CD14-positive monocyte (primary cell): ENCODE results near the gene SPO11. TPM values are rescaled to one million over a fixed set of nuclear protein-coding genes. Genes with fewer than 3 reads are reported as not detected.
A peak's percentile ranks its signal among the peaks of the same experiment; 100 is the strongest.

Experiments used
- DNase-seq, 3 donors: peaks; one replicate each; pipeline ENCODE4 v3.0.0-alpha.2; 2011 to 2022
- H2AFZ ChIP-seq: 2 replicates; pipeline ENCODE4 v1.6.0; 2012; ENCODE audit warnings: mild to moderate bottlenecking, low read depth, low read length, inconsistent platforms; ENCODE audit not compliant: insufficient read depth, poor library complexity, severe bottlenecking
- H3K27ac ChIP-seq, 2 donors: 1 replicate in 1 of 2; 2 replicates in 1 of 2; pipeline ENCODE4 v1.5.1; 2012 to 2013; ENCODE audit warnings: low read length in 2 of 2, control low read depth in 1 of 2, inconsistent platforms in 1 of 2, low read depth in 1 of 2, mild to moderate bottlenecking in 1 of 2
- H3K27me3 ChIP-seq, 2 donors: one replicate each; pipeline versions ENCODE4 v1.6.0 to v1.6.1; 2011 to 2013; ENCODE audit warnings: low read length in 2 of 2; ENCODE audit not compliant: control insufficient read depth in 2 of 2, insufficient read depth in 2 of 2
- H3K36me3 ChIP-seq, 2 donors: replicated peaks in 1 of 2; 1 replicate in 1 of 2; 2 replicates in 1 of 2; pipeline versions ENCODE4 v1.5.1 to v1.6.1; 2012 to 2013; ENCODE audit warnings: low read length in 2 of 2, control low read depth in 1 of 2, inconsistent platforms in 1 of 2, mild to moderate bottlenecking in 1 of 2; ENCODE audit not compliant: insufficient read depth in 2 of 2, control insufficient read depth in 1 of 2
- H3K4me1 ChIP-seq, 2 donors: 1 replicate in 1 of 2; 2 replicates in 1 of 2; pipeline versions ENCODE4 v1.5.1 to v1.6.1; 2012 to 2013; ENCODE audit warnings: low read length in 2 of 2, control low read depth in 1 of 2, inconsistent platforms in 1 of 2, mild to moderate bottlenecking in 1 of 2, moderate library complexity in 1 of 2; ENCODE audit not compliant: insufficient read depth in 2 of 2, control insufficient read depth in 1 of 2
- H3K4me2 ChIP-seq: replicated peaks from 2 replicates; pipeline ENCODE3; 2012; ENCODE audit warnings: low read length, moderate library complexity, mild to moderate bottlenecking; ENCODE audit not compliant: poor library complexity, severe bottlenecking; ENCODE audit errors: extremely low read depth
- H3K4me3 ChIP-seq, 3 experiments: fragments of 200-600 bp in 1 of 3; sonication (generic) in 1 of 3; replicated peaks in 1 of 3; 1 replicate in 2 of 3; 2 replicates in 1 of 3; pipeline ENCODE4 v1.5.1; 2011 to 2013; ENCODE audit warnings: low read length in 3 of 3, mild to moderate bottlenecking in 3 of 3, control low read depth in 2 of 3, low read depth in 2 of 3, inconsistent platforms in 1 of 3, moderate library complexity in 1 of 3
- H3K79me2 ChIP-seq: 2 replicates; pipeline ENCODE4 v1.6.0; 2012; ENCODE audit warnings: mild to moderate bottlenecking, control low read depth, inconsistent platforms, low read length, moderate library complexity; ENCODE audit not compliant: insufficient read depth
- H3K9ac ChIP-seq: 2 replicates; pipeline ENCODE4 v1.6.0; 2017; ENCODE audit warnings: low read length, mild to moderate bottlenecking; ENCODE audit not compliant: insufficient read depth, poor library complexity, severe bottlenecking
- H3K9me3 ChIP-seq, 2 donors: replicated peaks in 1 of 2; 1 replicate in 1 of 2; 2 replicates in 1 of 2; pipeline versions ENCODE4 v1.5.1 to v1.6.1; 2012 to 2013; ENCODE audit warnings: low read length in 2 of 2, control low read depth in 1 of 2; ENCODE audit not compliant: control insufficient read depth in 1 of 2, insufficient read depth in 1 of 2
- H4K20me1 ChIP-seq: 2 replicates; pipeline ENCODE4 v1.6.0; 2012; ENCODE audit warnings: mild to moderate bottlenecking, low read length, control low read depth, moderate library complexity; ENCODE audit not compliant: insufficient read depth
- H3K27ac Mint-ChIP-seq, 7 donors: one replicate each; pipeline ENCODE4 v1.8.0; 2020; ENCODE audit warnings: mild to moderate bottlenecking in 7 of 7, mixed read lengths in 7 of 7, moderate library complexity in 6 of 7, inconsistent platforms in 2 of 7
- H3K27me3 Mint-ChIP-seq, 3 donors: one replicate each; pipeline ENCODE4 v1.8.0; 2021 to 2022; ENCODE audit warnings: low read depth in 3 of 3, mild to moderate bottlenecking in 3 of 3, mixed read lengths in 3 of 3, moderate library complexity in 3 of 3, inconsistent platforms in 1 of 3
- H3K36me3 Mint-ChIP-seq, 2 donors: one replicate each; pipeline ENCODE4 v1.8.0; 2020; ENCODE audit warnings: mixed read lengths in 2 of 2, inconsistent platforms in 1 of 2, mild to moderate bottlenecking in 1 of 2
- H3K4me1 Mint-ChIP-seq: one replicate; pipeline ENCODE4 v1.8.0; 2020; ENCODE audit warnings: mild to moderate bottlenecking, mixed read lengths
- H3K4me3 Mint-ChIP-seq, 2 donors: one replicate each; pipeline ENCODE4 v1.8.0; 2020; ENCODE audit warnings: mild to moderate bottlenecking in 2 of 2, mixed read lengths in 2 of 2, moderate library complexity in 1 of 2
- H3K9me3 Mint-ChIP-seq, 7 donors: one replicate each; pipeline ENCODE4 v1.8.0; 2020 to 2022; ENCODE audit warnings: mixed read lengths in 7 of 7, mild to moderate bottlenecking in 6 of 7, moderate library complexity in 6 of 7, inconsistent platforms in 2 of 7
- CTCF ChIP-seq: fragments of 200-600 bp; IDR thresholded peaks from one replicate; pipeline ENCODE4 v1.8.0; 2022; ENCODE audit warnings: antibody characterized with exemption, mild to moderate bottlenecking
- WGBS: methylation state at CpG from one replicate; pipeline ENCODE4 v1.1.5; 2013; ENCODE audit warnings: missing lambda C conversion rate; ENCODE audit not compliant: insufficient coverage; 5-methylcytosine and 5-hydroxymethylcytosine counted together
- intact Hi-C, 2 donors: fragments of 100-400 bp; cut with micrococcal nuclease; formaldehyde crosslinking; loops; one replicate each; pipeline versions ENCODE4 v1.15.0 to v1.15.1; 2023
- polyA plus RNA-seq, 3 donors: library from polyadenylated mRNA; depleted of rRNA in 1 of 3; unstranded in 2 of 3; stranded (reverse) in 1 of 3; fragments of 300-500 nt in 2 of 3; fragments of >200 nt in 1 of 3; fragmentation: Illumina TruSeq in 2 of 3; gene quantifications; 1 replicate in 2 of 3; 2 replicates in 1 of 3; pipeline ENCODE4 v1.2.3, GENCODE V29; 2012 to 2021

SPO11 gene
- polyA plus RNA-seq, 3 donors, result not detected

- H3K27me3 ChIP-seq, result no peaks in the 10 kb centered on the region
- H3K27ac ChIP-seq, result no peak overlapping the region
- no peak overlapping the region for H3K4me2 ChIP-seq
- no peak overlapping the region for H3K9ac ChIP-seq
- intact Hi-C loops, result loop anchor here in 1 of 2 donors (5.0 to 10.0 kb wide), 2 partner anchors 64 to 207 kb away; no protein-coding TSS in a partner anchor
- H3K4me1 ChIP-seq, result peaks cover 39 to 46% of the 10 kb centered on the region in 2 donors
- TF ChIP-seq CTCF, result no peak
- Mint-ChIP-seq H3K27me3 (peaks cover 2 to 16% (median 7%) of the 10 kb centered on the region in 3 donors), H3K27ac (peak overlapping the region in 1 of 7 donors; percentile 13), H3K36me3 (peaks cover 14 to 26% of the 10 kb centered on the region in 2 donors), H3K4me1 (peaks cover 37% of the 10 kb centered on the region), H3K9me3 (peaks cover 0 to 5% (median 0%) of the 10 kb centered on the region in 7 donors), H3K4me3 (no peak overlapping the region)
- WGBS, result 100% methylated on average over 1 of the region's 7 CpGs
- peaks cover 11% of the 10 kb centered on the region for H3K79me2 ChIP-seq
- H4K20me1 ChIP-seq, result peaks cover 11% of the 10 kb centered on the region
- H3K36me3 ChIP-seq, result peaks cover 3 to 17% of the 10 kb centered on the region in 2 donors
- no peak for DNase-seq
- H2AFZ ChIP-seq, result no peak overlapping the region
- no peak overlapping the region for H3K4me3 ChIP-seq
- no peaks in the 10 kb centered on the region for H3K9me3 ChIP-seq
These were observed 58.4 kb downstream of the SPO11 start for GRCh38 chr20:57387945-57388371.

GRCh38 chr20:57388953-57389694 is 59.5 kb downstream of the SPO11 start:
- peaks cover 23% of the 10 kb centered on the region for H3K79me2 ChIP-seq
- peaks cover 48% of the 10 kb centered on the region for H3K4me1 Mint-ChIP-seq
- intact Hi-C loops, result loop anchor here in 1 of 2 donors (5.0 to 10.0 kb wide), 2 partner anchors 63 to 206 kb away; no protein-coding TSS in a partner anchor
- H3K9me3 ChIP-seq, result no peaks in the 10 kb centered on the region
- H3K36me3 Mint-ChIP-seq, result peaks cover 24 to 33% of the 10 kb centered on the region in 2 donors
- peak overlapping the region; percentile 84 for H3K4me2 ChIP-seq
- peak overlapping the region; percentile 71 to 83 for H3K4me3 Mint-ChIP-seq
- TF ChIP-seq CTCF, result peak; percentile 29
- H3K9me3 Mint-ChIP-seq, result peaks cover 0 to 5% (median 0%) of the 10 kb centered on the region in 7 donors
- H4K20me1 ChIP-seq, result peaks cover 22% of the 10 kb centered on the region
- H3K4me1 ChIP-seq, result peaks cover 51 to 58% of the 10 kb centered on the region in 2 donors
- H3K27ac Mint-ChIP-seq, result peak overlapping the region in 6 of 7 donors; percentile 54 to 86 (median 80)
- peaks cover 11 to 19% of the 10 kb centered on the region in 2 donors for H3K36me3 ChIP-seq
- H3K27me3 ChIP-seq, result no peaks in the 10 kb centered on the region
- peak; percentile 46 to 50 (median 48) for DNase-seq
- H3K27ac ChIP-seq, result peak overlapping the region; percentile 47 to 61
- peaks cover 2 to 14% (median 7%) of the 10 kb centered on the region in 3 donors for H3K27me3 Mint-ChIP-seq
- peak overlapping the region; percentile 2 to 72 (median 23) for H3K4me3 ChIP-seq
- H2AFZ ChIP-seq, result peak overlapping the region; percentile 85
- peak overlapping the region; percentile 62 for H3K9ac ChIP-seq
- 4% methylated on average over 52 of the region's 57 CpGs for WGBS
